Measurements from ENCODE around the gene ANXA8. TPM values are rescaled to one million over a fixed set of nuclear protein-coding genes. Genes with fewer than 3 reads are reported as not detected.
"Not testable (repeated sequence)": the region's sequence is repeated elsewhere in the genome, so short reads cannot be mapped to it uniquely, and the experiment has no call there.

The ANXA8 gene
- total RNA-seq, 1 experiment from 2014 or later, result 0.54 TPM

GRCh38 chr10:47465216-47465917, 18.5 kb downstream of the ANXA8 start:
- not testable (repeated sequence) for DNase-seq (ENCODE audit: low read depth)

- DNase-seq (ENCODE audit: low read depth), result not testable (repeated sequence)
Observed at GRCh38 chr10:47462577-47463358, 21.1 kb downstream of the ANXA8 start.

DNA sequence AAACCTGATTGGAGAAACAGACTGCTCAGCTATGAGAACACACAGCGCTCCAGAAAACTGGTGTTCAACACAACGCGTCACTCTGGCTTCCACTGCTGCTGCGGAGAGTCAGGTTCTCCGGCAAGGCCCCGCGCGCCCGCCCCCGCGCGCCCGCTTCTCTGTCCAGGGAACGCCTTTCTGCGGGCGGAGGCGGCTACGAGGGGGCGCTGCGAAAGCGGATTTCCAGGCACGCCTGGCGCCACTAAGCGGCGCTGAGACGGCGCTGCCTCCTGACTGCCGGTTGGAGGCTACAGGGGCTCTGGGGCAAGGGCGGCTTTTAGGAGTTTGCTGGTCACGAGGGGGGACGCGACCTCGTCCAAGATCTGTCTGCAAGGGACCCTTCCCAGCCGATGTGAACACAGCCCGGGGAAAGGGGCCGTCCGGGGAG, 22.6 kb downstream of the ANXA8 start:
- DNase-seq (ENCODE audit: low read depth), result peak; percentile 64

- peak; percentile 85 for DNase-seq (ENCODE audit: low read depth)
Observed at GRCh38 chr10:47458466-47459154, 25.3 kb downstream of the ANXA8 start.

GRCh38 chr10:47457826-47458225, 26.1 kb downstream of the ANXA8 start:
- DNase-seq (ENCODE audit: low read depth), result no peak

- DNase-seq (ENCODE audit: low read depth), result no peak
Observed at GRCh38 chr10:47457528-47457820, 26.4 kb downstream of the ANXA8 start.

- DNase-seq (ENCODE audit: low read depth), result no peak
Observed at GRCh38 chr10:47456794-47457527, 27.0 kb downstream of the ANXA8 start.

- no peak for DNase-seq (ENCODE audit: low read depth)
Observed at GRCh38 chr10:47456079-47456785, 27.7 kb downstream of the ANXA8 start.

- DNase-seq (ENCODE audit: low read depth), result not testable (repeated sequence)
Observed at GRCh38 chr10:47455350-47456078, 28.4 kb downstream of the ANXA8 start.

DNA sequence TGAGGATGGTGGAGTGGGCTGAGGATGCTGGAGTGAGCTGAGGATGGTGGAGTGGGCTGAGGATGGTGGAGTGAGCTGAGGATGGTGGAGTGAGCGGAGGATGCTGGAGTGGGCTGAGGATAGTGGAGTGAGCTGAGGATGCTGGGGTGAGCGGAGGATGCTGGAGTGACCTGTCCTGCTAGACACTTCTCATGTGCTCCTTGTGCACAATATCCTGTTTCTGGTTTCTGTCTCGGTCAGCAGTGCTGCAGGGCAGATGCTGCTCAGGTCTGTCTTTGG, 29.2 kb downstream of the ANXA8 start:
- no peak for DNase-seq (ENCODE audit: low read depth)

DNA sequence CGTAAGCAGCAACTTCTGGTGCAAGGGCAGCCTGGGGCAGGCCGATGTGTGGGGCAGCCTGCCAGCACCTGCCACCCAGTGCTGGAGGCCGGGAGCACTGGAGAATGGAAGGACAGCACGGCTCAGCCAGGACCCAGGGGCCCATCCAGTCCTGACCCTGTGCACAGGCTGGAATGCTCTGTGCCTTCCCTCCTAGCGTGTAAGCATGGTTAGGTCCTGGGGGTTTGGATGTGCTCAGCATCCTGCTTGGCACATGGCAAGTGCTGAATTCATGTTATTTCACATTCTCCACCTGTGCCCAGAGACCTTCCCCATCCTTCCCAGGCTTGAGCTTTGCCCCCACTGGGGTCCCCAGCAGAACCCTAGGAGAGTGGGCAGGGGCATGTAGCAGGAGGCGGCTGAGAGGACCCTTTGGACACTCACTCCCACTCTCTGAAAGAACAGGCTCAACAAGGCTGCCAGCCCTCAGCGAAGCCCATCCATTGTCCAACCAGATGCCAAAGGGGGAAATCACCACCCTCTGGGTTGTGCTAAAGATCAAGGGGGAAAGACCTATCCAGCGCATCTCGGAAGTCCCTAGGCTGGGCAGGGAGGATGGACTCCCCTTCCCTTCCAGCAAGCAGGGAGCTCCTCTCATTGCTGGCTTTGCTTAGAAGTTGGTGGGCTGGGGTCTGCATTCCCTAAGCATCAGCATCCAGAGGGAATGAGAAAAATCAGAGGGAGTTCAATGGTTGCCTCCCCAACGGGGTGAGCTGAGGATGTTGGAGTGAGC, 29.7 kb downstream of the ANXA8 start:
- no peak for DNase-seq (ENCODE audit: low read depth)

DNA sequence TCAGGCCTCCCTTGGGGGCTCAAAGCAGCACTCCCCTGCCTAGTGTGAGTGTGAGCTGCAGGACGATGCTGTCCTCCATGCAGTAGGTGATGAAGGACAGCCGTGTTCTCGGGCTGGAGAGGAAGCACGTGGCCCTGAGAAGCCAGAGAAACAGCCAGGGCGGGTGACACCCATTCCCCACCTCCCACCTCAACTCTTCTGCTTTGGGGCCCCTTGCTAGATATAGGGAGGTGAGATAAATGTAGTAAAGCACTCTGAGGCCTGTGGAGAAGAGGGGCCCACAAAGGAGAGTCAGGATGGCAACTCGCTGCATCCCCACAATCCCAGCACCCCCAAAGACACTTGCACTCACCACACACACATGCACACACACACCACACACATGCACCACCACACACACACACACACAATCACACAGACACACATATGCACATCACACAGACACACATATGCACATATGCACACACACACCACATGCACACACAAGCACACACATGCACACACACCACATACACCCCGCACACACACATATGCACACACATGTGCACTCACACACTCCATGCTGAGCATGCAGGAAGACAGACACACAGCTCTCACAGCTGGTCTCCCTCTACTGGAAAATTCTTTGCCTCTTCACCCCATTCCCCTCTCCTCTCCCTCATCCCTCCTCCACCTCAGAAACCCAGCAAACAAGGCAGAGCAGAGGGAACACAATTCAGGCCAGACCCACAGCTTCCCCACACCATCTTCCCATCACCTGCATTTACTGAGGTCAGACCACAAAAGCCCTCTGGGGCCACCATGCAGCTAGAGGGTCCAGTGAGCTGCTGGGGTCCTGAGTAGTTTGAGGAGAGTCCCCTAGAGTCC, 30.5 kb downstream of the ANXA8 start:
- DNase-seq (ENCODE audit: low read depth), result no peak

GRCh38 chr10:47452495-47453140, 31.3 kb downstream of the ANXA8 start:
- DNase-seq (ENCODE audit: low read depth), result no peak

- DNase-seq (ENCODE audit: low read depth), result no peak
Observed at GRCh38 chr10:47451998-47452494, 31.9 kb downstream of the ANXA8 start.

DNA sequence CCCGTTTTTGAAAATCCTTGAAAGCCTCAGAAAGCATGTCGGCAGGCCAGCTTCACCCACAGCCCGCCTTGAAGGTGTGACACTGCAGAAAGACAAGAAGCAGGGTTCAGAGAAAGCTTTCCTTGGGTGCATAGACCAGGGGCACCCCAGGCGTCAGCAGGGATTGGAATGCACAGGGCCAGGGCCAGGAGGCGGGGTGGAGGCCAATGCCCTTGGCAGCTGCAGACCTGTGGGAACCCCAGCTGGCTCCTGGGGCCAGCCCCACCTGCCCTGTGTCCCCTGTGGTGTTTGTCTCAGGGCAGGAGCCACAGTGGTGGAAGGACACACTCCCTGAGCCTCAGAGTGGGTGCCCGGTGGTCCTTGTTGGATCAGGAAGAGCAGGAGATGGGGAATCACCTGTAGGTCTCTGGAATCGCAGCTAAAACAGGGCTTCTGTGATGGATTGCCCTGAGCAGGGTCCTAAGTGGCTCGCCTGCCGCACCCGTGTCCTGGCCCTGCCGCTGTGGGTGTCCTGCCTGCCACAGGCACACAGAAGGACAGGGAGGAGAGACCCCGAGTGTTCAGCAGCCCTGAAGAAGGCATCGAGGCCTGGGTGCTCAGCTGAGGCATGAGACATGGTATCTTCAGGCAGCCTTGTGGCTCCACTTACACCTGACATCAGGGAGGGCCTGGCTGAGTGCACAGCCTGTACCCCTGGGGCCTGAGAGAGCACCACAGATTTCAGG, 32.5 kb downstream of the ANXA8 start:
- DNase-seq (ENCODE audit: low read depth), result no peak

DNA sequence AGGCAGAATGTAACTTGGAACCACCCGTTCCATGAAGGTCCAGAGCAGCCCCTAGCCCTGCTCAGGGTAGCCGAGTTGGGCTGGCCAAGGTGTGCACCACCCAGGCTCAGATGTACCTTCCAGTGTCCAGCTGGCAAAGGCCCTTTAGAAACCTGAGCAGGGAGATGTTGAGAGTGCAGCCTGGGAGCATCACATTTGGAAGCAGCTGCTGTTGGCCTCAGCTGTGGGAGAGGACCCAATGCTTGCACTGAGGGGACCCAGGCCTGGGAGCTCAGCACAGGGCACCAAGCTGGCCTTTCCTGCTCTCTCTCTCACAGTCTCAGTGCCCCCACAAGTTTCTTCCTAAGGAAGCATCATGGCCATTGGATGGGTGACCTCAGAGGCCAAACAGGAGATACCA, 33.5 kb downstream of the ANXA8 start:
- DNase-seq (ENCODE audit: low read depth), result no peak

GRCh38 chr10:47449979-47450378, 33.9 kb downstream of the ANXA8 start:
- no peak for DNase-seq (ENCODE audit: low read depth)
